ENCODE data around the gene ABCG8.
"Not testable (repeated sequence)": the region's sequence is repeated elsewhere in the genome, so short reads cannot be mapped to it uniquely, and the experiment has no call there.

The ABCG8 gene

GRCh38 chr2:43874776-43875451, 36.1 kb downstream of the ABCG8 start:
- no peak for DNase-seq

GRCh38 chr2:43877782-43878464, 39.2 kb downstream of the ABCG8 start:
- peak; percentile 85 for DNase-seq

GRCh38 chr2:43879261-43879660, 40.5 kb downstream of the ABCG8 start:
- no peak for DNase-seq

GRCh38 chr2:43880471-43880870, 41.7 kb downstream of the ABCG8 start:
- DNase-seq, result no peak

GRCh38 chr2:43880952-43881351, 42.2 kb downstream of the ABCG8 start:
- no peak for DNase-seq

- no peak for DNase-seq
Observed at GRCh38 chr2:43882312-43882711, 43.5 kb downstream of the ABCG8 start.

- DNase-seq, result no peak
Observed at GRCh38 chr2:43884689-43885088, 45.9 kb downstream of the ABCG8 start.

GRCh38 chr2:43885132-43885632, 46.4 kb downstream of the ABCG8 start:
- DNase-seq, result no peak

- no peak for DNase-seq
Observed at GRCh38 chr2:43887176-43887575, 48.4 kb downstream of the ABCG8 start.

- DNase-seq, result no peak
Observed at GRCh38 chr2:43889416-43889815, 50.6 kb downstream of the ABCG8 start.

- DNase-seq, result no peak
Observed at GRCh38 chr2:43890855-43891254, 52.1 kb downstream of the ABCG8 start.

GRCh38 chr2:43894743-43895142, 56.0 kb downstream of the ABCG8 start:
- no peak for DNase-seq

GRCh38 chr2:43896906-43897305, 58.1 kb downstream of the ABCG8 start:
- DNase-seq, result no peak

- DNase-seq, result no peak
Observed at GRCh38 chr2:43897492-43897891, 58.7 kb downstream of the ABCG8 start.

GRCh38 chr2:43898134-43898837, 59.5 kb downstream of the ABCG8 start:
- DNase-seq, result no peak

- DNase-seq, result no peak
Observed at GRCh38 chr2:43898838-43899346, 60.1 kb downstream of the ABCG8 start.

- DNase-seq, result no peak
Observed at GRCh38 chr2:43899589-43899988, 60.8 kb downstream of the ABCG8 start.

- no peak for DNase-seq
Observed at GRCh38 chr2:43905371-43905803, 66.6 kb downstream of the ABCG8 start.

- DNase-seq, result no peak
Observed at GRCh38 chr2:43905871-43906270, 67.1 kb downstream of the ABCG8 start.

GRCh38 chr2:43906448-43907109, 67.8 kb downstream of the ABCG8 start:
- DNase-seq, result no peak

GRCh38 chr2:43911136-43911790, 72.5 kb downstream of the ABCG8 start:
- not testable (repeated sequence) for DNase-seq

- DNase-seq, result no peak
Observed at GRCh38 chr2:43924463-43924862, 85.7 kb downstream of the ABCG8 start.
